C4-2B (cell line): ENCODE results near the gene SHB.

Experiments
- H3K27ac ChIP-seq: fragments of 450-650 bp; 2 replicates; pipeline ENCODE4 v1.5.1; 2017
- ZFX ChIP-seq: fragments of 450-650 bp; IDR thresholded peaks from 2 replicates; pipeline ENCODE4 v1.6.1; 2017
- TF ChIP-seq, protein P1 (sequence below): fragments of 450-650 bp; conservative IDR thresholded peaks from 2 replicates; pipeline ENCODE4 v1.5.1; 2017; ENCODE audit warnings: mild to moderate bottlenecking

The SHB gene

DNA sequence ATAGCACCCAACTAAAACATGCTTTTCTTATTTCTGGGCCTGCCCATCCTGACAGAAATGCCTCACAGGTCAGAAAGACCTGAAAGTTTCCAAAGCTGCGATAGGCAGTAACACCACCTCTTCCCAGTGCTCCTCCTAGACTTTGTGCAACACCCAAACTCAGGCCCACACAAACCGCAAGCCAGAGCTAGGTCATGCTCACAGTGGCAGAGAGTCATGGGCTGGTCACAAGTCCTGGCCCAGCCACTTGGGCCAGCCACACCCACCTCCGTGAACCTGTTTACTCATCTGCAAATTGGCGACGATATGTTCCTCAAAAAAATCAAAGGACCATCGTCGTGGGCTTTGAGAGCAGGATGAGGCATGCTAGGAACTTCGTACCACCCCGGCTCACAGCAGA is 121.0 kb downstream of the SHB start:
- no peak overlapping the region for H3K27ac ChIP-seq
- TF ChIP-seq, protein P1, sequence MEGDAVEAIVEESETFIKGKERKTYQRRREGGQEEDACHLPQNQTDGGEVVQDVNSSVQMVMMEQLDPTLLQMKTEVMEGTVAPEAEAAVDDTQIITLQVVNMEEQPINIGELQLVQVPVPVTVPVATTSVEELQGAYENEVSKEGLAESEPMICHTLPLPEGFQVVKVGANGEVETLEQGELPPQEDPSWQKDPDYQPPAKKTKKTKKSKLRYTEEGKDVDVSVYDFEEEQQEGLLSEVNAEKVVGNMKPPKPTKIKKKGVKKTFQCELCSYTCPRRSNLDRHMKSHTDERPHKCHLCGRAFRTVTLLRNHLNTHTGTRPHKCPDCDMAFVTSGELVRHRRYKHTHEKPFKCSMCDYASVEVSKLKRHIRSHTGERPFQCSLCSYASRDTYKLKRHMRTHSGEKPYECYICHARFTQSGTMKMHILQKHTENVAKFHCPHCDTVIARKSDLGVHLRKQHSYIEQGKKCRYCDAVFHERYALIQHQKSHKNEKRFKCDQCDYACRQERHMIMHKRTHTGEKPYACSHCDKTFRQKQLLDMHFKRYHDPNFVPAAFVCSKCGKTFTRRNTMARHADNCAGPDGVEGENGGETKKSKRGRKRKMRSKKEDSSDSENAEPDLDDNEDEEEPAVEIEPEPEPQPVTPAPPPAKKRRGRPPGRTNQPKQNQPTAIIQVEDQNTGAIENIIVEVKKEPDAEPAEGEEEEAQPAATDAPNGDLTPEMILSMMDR, result no peak
- TF ChIP-seq ZFX, result no peak

DNA sequence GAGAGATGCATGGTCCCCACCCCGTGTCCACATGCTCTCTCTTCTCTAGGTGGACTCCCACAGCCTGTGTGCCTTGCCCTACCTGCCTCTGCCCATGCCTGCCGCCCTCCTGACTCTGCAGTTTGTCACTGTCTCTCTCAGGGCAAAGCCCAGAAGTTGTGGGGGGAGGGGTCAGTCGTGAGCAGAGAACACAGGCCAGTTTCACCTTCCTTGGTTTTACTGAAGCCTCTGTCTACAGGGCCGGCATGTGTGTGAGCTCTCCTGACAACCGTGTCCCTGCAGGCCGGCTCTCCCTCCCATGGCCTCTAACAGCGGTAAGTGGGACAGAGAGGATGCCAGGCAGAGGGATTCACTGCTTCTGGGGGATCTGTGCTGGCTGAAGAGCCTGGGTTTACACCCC is 121.6 kb downstream of the SHB start:
- no peak for TF ChIP-seq ZFX
- TF ChIP-seq, protein P1, result no peak
- no peak overlapping the region for H3K27ac ChIP-seq

DNA sequence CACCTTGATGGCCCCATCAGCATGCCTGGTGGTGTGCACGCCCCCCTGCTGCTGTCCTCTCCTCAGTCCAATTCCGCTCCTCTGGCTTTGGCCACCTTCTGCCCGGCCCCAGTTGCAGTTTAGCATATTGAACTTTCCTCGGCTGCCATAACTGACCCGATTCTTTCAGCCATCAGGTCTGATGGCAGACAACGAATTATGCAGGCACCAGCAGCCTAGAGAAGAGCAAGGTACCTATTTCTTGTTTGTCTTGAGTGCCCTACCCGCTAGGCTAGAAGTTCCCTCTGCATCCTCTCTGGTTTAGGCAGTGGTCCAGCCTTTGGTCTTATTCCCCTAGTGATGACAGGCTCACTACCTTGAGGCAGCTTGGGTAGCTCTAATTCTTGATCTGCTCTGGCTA is 122.1 kb downstream of the SHB start:
- H3K27ac ChIP-seq, result no peak overlapping the region

DNA sequence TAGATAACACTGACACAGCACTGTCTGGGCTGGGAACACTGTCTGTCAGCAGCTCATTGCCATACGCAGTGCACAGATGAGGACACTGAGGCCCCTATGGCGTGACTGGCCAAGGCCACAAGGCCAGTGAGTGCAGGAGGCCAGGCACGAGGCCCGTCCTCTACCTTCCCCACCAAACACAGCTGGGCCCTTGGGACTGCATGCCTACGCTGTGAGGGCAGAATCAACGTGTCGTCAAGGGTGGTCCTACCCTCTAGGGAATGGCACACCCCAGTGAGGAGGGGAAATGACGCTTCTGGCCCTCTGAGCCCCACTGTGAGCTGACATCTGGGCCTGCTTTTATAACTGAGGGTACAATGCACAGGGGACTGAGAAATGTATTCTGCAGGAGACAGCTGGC is 123.0 kb downstream of the SHB start:
- H3K27ac ChIP-seq, result no peak overlapping the region
- no peak for TF ChIP-seq ZFX
- TF ChIP-seq, protein P1, result no peak

More for the DNA sequence above, 122.1 kb downstream of the SHB start:
- no peak for TF ChIP-seq ZFX
- TF ChIP-seq, protein P1, result no peak

DNA sequence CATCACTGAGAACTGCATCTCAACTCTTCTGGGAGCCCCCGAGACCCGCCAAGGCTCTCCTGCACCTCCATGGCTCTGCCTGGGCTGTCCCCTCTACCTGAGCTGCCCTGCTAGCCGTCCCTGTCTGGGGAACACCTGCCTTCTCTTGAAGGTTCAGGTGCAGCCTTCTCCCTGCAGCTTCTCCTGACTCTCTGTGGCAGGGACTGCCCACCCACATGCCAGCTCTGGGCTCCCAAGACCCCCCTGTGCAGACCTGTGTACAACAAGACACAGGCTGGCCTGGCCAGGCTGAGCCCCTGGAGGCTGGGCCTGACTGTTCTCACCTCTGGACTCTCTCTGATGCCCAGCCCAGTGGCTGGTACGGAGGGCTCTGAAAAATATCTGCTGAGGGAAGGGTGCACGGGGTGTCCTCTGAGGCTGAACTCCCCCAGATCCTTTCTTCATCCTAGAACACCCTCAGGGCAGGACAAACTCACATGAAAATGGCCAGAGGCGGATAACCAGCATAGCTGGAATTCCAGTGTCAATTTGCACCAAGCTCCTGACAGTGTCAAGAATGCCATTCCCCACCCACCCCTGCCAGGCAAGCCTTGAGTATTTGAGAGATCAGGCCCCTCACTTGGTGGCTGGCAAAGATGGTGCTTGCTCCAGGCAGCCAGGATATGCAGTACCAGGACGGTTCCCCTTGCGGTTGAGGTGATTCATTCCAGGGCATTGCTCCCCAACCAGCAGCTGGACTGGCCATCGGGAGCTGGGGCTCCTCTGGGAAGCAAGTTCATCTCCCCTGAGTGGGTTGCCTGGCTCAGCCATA is 124.2 kb downstream of the SHB start:
- TF ChIP-seq ZFX, result no peak
- TF ChIP-seq, protein P1, result no peak
- no peak overlapping the region for H3K27ac ChIP-seq

DNA sequence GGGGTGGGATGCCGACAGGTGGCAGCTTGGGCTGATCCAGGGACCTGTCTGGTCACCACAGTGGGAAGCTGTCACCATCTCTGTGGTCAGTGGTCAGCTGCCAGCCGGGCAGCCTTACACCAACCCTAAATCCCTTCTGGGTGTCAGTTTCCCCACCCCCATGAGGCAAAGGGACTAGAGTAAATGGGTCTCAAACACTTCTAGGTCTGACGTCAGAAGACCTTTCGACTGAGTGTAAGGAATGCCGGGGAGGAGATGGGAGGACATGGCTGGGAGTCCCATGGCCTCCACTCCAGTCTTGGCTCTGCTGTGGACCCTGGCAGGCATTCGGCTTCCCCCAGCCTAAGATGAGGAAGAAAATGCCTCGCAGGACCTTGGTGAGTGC is 124.8 kb downstream of the SHB start:
- H3K27ac ChIP-seq, result no peak overlapping the region
- no peak for TF ChIP-seq ZFX
- TF ChIP-seq, protein P1, result no peak

DNA sequence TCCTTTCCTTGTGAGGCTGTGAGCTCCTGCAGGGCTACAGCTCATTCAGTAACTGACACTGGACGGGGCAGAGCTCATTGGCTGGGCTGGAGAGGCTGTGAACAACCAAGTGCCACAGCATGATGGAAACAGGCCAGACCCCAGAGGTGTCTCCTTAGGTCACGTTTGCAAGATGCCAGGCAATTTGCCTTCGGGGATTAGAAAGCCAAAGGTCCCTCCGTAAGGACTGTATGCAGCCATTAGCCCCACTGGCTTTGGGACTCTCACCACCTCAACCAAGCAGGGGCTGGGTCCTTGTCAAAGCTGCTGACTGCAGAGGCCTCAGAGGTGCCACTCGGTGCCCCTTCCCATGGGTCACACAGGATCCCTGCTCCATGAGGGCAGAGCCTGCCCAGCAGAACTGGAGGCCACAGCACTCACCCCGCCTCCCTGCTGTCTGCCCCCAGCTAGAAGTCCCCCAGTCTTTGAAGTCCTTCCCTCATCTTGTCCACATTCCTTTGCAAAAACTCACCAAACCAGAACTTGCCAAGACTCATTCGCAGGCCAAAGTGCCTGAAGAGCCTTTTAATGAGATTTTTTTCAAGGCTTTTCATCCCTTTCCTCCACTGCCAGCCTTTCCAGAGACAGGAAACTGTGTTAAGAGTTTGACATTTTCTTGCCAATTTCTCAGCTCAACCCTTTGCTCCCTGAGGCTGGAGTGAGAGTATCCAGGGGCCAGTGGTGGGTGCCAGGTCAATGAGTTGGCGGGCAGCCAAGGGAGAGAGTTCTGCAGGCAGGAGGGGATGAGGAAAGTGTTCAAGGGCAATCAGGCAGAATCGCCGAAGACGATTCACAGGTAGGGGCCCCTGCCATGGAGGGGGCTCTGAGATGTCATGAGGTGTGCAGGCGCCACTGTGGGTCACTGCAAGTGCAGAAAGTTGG is 125.4 kb downstream of the SHB start:
- TF ChIP-seq ZFX, result no peak
- no peak overlapping the region for H3K27ac ChIP-seq
